ENCODE results near the gene HBS1L.

GRCh38 chr6:135094403-135094821, 39.8 kb upstream of the HBS1L start:
- TF ChIP-seq CTCF (IDR thresholded peaks at IDR 0.05) (no peak), EP300 (IDR thresholded peaks at IDR 0.05) (no peak)

All from ovary (tissue), 3 donors.